WTC11 (cell line): ENCODE data around the gene HOXB6. TPM values are rescaled to one million over a fixed set of nuclear protein-coding genes. Genes with fewer than 3 reads are reported as not detected.

Source experiments
- ATAC-seq: fragments of 200-7000 bp; cut with Tn5 transposase; 2 replicates; pipeline ENCODE4 v1.10.0; 2021; ENCODE audit warnings: mild to moderate bottlenecking, moderate library complexity
- CTCF ChIA-PET: fragments of 300-600 bp; sonication (Branson Sonifier 250); formaldehyde crosslinking; loops from one replicate; lab custom pipeline; 2021; ENCODE audit warnings: antibody characterized with exemption; lab: Charles Lee
- POLR2A ChIA-PET: fragments of 350-600 bp; sonication (Branson Sonifier 250); formaldehyde crosslinking; loops from one replicate; lab custom pipeline; 2021; ENCODE audit warnings: antibody characterized with exemption; lab: Charles Lee
- DNase-seq: peaks from one replicate; pipeline ENCODE4 v3.0.0; 2021; ENCODE audit warnings: low spot score
- H3K27ac Mint-ChIP-seq: 2 replicates; pipeline ENCODE4 v1.8.0; 2021; ENCODE audit warnings: mixed read lengths
- H3K27me3 Mint-ChIP-seq: 2 replicates; pipeline ENCODE4 v1.8.0; 2021; ENCODE audit warnings: low read depth, mild to moderate bottlenecking, moderate library complexity, mixed read lengths
- H3K36me3 Mint-ChIP-seq: 2 replicates; pipeline ENCODE4 v1.8.0; 2021; ENCODE audit warnings: mixed read lengths
- H3K4me1 Mint-ChIP-seq: 2 replicates; pipeline ENCODE4 v1.8.0; 2022; ENCODE audit warnings: mixed read lengths
- H3K4me3 Mint-ChIP-seq: 2 replicates; pipeline ENCODE4 v1.8.0; 2021; ENCODE audit warnings: mild to moderate bottlenecking, moderate library complexity, mixed read lengths
- H3K9me3 Mint-ChIP-seq: 2 replicates; pipeline ENCODE4 v1.8.0; 2021; ENCODE audit warnings: mixed read lengths
- ARID4B ChIP-seq: sonication (generic); formaldehyde crosslinking; IDR thresholded peaks from 2 replicates; pipeline ENCODE4 v1.8.0; 2023; ENCODE audit warnings: missing genetic modification reagents, mild to moderate bottlenecking, borderline replicate concordance
- CTCF ChIP-seq: fragments of 200-600 bp; IDR thresholded peaks from 2 replicates; pipeline ENCODE4 v1.8.0; 2022; ENCODE audit warnings: antibody characterized with exemption
- FOXK1 ChIP-seq: sonication (generic); formaldehyde crosslinking; IDR thresholded peaks from 2 replicates; pipeline ENCODE4 v1.8.0; 2022; ENCODE audit warnings: mild to moderate bottlenecking, moderate library complexity, missing genetic modification reagents
- FOXP1 ChIP-seq: sonication (generic); formaldehyde crosslinking; IDR thresholded peaks from 2 replicates; pipeline ENCODE4 v1.8.0; 2022; ENCODE audit warnings: missing genetic modification reagents, mild to moderate bottlenecking, moderate library complexity, borderline replicate concordance
- FOXP4 ChIP-seq: sonication (generic); formaldehyde crosslinking; IDR thresholded peaks from 2 replicates; pipeline ENCODE4 v1.8.0; 2022; ENCODE audit warnings: mild to moderate bottlenecking, missing genetic modification reagents
- HMGA2 ChIP-seq: fragments of 250-450 bp; sonication (Bioruptor Pico); IDR thresholded peaks from 2 replicates; pipeline ENCODE4 v1.4.0; 2021; ENCODE audit warnings: mild to moderate bottlenecking, moderate library complexity
- IRF2 ChIP-seq: sonication (generic); formaldehyde crosslinking; IDR thresholded peaks from 2 replicates; pipeline ENCODE4 v1.8.0; 2022; ENCODE audit warnings: low read depth, missing genetic modification reagents, borderline replicate concordance
- NFYB ChIP-seq: sonication (generic); formaldehyde crosslinking; conservative IDR thresholded peaks from 2 replicates; pipeline ENCODE4 v1.8.0; 2022; ENCODE audit warnings: low read depth, missing genetic modification reagents
- RORB ChIP-seq: fragments of 250-450 bp; sonication (Bioruptor Pico); IDR thresholded peaks from 2 replicates; pipeline ENCODE4 v1.9.0; 2021; ENCODE audit warnings: mild to moderate bottlenecking
- SMAD3 ChIP-seq: sonication (generic); formaldehyde crosslinking; IDR thresholded peaks from 2 replicates; pipeline ENCODE4 v1.8.0; 2022; ENCODE audit warnings: missing genetic modification reagents, mild to moderate bottlenecking, borderline replicate concordance
- SMAD4 ChIP-seq: sonication (generic); formaldehyde crosslinking; IDR thresholded peaks from 2 replicates; pipeline ENCODE4 v1.8.0; 2022; ENCODE audit warnings: mild to moderate bottlenecking, missing genetic modification reagents
- SOX15 ChIP-seq: fragments of 250-450 bp; sonication (Bioruptor Pico); IDR thresholded peaks from 2 replicates; pipeline ENCODE4 v1.9.0; 2021; ENCODE audit warnings: mild to moderate bottlenecking
- STAT6 ChIP-seq: sonication (generic); formaldehyde crosslinking; conservative IDR thresholded peaks from 2 replicates; pipeline ENCODE4 v1.8.1; 2023; ENCODE audit warnings: mild to moderate bottlenecking, low read depth, missing genetic modification reagents, moderate library complexity
- TCF7 ChIP-seq: sonication (generic); formaldehyde crosslinking; IDR thresholded peaks from 2 replicates; pipeline ENCODE4 v1.8.0; 2022; ENCODE audit warnings: mild to moderate bottlenecking, low read depth, missing genetic modification reagents, moderate library complexity
- ZNF232 ChIP-seq: sonication (generic); formaldehyde crosslinking; IDR thresholded peaks from 2 replicates; pipeline ENCODE4 v1.8.0; 2022; ENCODE audit warnings: mild to moderate bottlenecking, missing genetic modification reagents
- ZNF317 ChIP-seq: sonication (generic); formaldehyde crosslinking; IDR thresholded peaks from 2 replicates; pipeline ENCODE4 v1.8.1; 2023; ENCODE audit warnings: low read depth, mild to moderate bottlenecking, moderate library complexity, missing genetic modification reagents, borderline replicate concordance
- ZSCAN18 ChIP-seq: fragments of 250-450 bp; sonication (Bioruptor Pico); IDR thresholded peaks from 2 replicates; pipeline ENCODE4 v2.1.2; 2022; ENCODE audit warnings: mild to moderate bottlenecking, moderate library complexity
- total RNA-seq: library from RNA; stranded (reverse); gene quantifications from 3 replicates; pipeline ENCODE4 v1.2.3, GENCODE V29; 2021

HOXB6 gene
- total RNA-seq, 1 experiment from 2014 or later: not detected

GRCh38 chr17:48571826-48572417 is 32.9 kb downstream of the HOXB6 start:
- Mint-ChIP-seq H3K9me3 (no peaks in the 10 kb centered on the region), H3K27me3 (no peaks in the 10 kb centered on the region), H3K4me1 (peaks cover 36% of the 10 kb centered on the region), H3K4me3 (no peak overlapping the region), H3K27ac (no peak overlapping the region), H3K36me3 (no peaks in the 10 kb centered on the region)
- CTCF ChIA-PET: no interaction called here
- no peak for ATAC-seq
- TF ChIP-seq FOXP4 (CRISPR knock-in tag) (no peak), FOXP1 (CRISPR knock-in tag) (no peak), ARID4B (no peak), SMAD3 (CRISPR knock-in tag) (no peak), ZSCAN18 (CRISPR knock-in tag) (no peak), STAT6 (no peak), CTCF (no peak), SOX15 (no peak), ZNF317 (no peak), FOXK1 (CRISPR knock-in tag) (no peak), TCF7 (no peak), IRF2 (CRISPR knock-in tag) (no peak), NFYB (CRISPR knock-in tag) (no peak), ZNF232 (no peak), RORB (CRISPR knock-in tag) (no peak), HMGA2 (no peak), SMAD4 (no peak)
- no peak for DNase-seq
- POLR2A ChIA-PET: no interaction called here
